ENCODE results near the gene NKIRAS1.

DNA sequence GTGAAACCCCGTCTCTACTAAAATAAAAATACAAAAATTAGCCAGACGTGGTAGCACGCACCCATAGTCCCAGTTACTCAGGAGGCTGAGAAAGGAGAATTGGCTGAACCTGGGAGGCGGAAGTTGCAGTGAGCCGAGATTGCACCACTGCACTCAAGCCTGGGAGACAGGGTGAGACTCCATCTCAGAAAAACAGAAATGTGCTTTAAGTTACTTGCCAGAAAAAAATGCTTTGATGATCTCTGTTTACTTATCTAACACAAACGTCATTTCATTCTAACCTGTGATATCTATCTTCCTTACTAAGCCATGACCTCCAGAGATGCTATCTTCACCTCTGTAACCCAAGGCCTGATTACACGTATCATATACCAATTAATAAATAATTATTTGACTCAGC, 7.4 kb downstream of the NKIRAS1 start:
- TF ChIP-seq ZNF384 (IDR thresholded peaks at IDR 0.05): no peak
- TF ChIP-seq, protein P1, sequence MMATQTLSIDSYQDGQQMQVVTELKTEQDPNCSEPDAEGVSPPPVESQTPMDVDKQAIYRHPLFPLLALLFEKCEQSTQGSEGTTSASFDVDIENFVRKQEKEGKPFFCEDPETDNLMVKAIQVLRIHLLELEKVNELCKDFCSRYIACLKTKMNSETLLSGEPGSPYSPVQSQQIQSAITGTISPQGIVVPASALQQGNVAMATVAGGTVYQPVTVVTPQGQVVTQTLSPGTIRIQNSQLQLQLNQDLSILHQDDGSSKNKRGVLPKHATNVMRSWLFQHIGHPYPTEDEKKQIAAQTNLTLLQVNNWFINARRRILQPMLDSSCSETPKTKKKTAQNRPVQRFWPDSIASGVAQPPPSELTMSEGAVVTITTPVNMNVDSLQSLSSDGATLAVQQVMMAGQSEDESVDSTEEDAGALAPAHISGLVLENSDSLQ (IDR thresholded peaks at IDR 0.05): no peak
- TF ChIP-seq SP1 (IDR thresholded peaks at IDR 0.05): no peak
- no peak for TF ChIP-seq TARDBP (IDR thresholded peaks at IDR 0.05)
- TF ChIP-seq NFRKB (IDR thresholded peaks at IDR 0.05): no peak
- no peak for TF ChIP-seq FOXA1 (IDR thresholded peaks at IDR 0.05)
- TF ChIP-seq FOXM1 (IDR thresholded peaks at IDR 0.05; ENCODE audit: borderline replicate concordance): no peak
- no peak for TF ChIP-seq BHLHE40 (IDR thresholded peaks at IDR 0.05; ENCODE audit: borderline replicate concordance)
- no peak for TF ChIP-seq FOXK2 (IDR thresholded peaks at IDR 0.05)
- no peak for TF ChIP-seq ARNT (IDR thresholded peaks at IDR 0.05)
- TF ChIP-seq ELF4 (IDR thresholded peaks at IDR 0.05): no peak
- TF ChIP-seq CTBP1 (IDR thresholded peaks at IDR 0.05; ENCODE audit: borderline replicate concordance): no peak
- TF ChIP-seq SUZ12 (IDR thresholded peaks at IDR 0.05): no peak

Measured in HEK293T (cell line).